ENCODE data around the gene IL10. TPM values are rescaled to one million over a fixed set of nuclear protein-coding genes. Genes with fewer than 3 reads are reported as not detected.
"Not testable (repeated sequence)": the region's sequence is repeated elsewhere in the genome, so short reads cannot be mapped to it uniquely, and the experiment has no call there.

Gene IL10
- total RNA-seq, 1 donor from 2014 or later: 0.68 TPM

DNA sequence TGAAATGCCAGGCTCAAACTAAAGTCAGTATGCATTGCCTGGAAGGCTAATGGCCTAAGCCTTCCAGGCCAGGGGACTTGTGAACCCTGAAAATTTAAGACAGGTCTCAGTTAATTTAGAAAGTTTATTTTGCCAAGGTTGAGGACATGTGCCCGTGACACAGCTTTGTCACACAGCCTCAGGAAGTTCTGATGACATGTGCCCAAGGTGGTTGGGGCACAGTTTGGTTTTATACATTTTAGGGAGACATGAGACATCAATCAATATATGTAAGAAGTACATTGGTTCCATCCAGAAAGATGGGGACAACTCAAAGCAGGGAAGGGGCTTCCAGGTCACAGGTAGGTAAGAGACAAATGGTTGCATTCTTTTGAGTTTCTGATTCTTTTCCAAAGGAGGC lies 6.5 kb downstream of the IL10 start:
- DNase-seq (ENCODE audit: low spot score): not testable (repeated sequence)

DNA sequence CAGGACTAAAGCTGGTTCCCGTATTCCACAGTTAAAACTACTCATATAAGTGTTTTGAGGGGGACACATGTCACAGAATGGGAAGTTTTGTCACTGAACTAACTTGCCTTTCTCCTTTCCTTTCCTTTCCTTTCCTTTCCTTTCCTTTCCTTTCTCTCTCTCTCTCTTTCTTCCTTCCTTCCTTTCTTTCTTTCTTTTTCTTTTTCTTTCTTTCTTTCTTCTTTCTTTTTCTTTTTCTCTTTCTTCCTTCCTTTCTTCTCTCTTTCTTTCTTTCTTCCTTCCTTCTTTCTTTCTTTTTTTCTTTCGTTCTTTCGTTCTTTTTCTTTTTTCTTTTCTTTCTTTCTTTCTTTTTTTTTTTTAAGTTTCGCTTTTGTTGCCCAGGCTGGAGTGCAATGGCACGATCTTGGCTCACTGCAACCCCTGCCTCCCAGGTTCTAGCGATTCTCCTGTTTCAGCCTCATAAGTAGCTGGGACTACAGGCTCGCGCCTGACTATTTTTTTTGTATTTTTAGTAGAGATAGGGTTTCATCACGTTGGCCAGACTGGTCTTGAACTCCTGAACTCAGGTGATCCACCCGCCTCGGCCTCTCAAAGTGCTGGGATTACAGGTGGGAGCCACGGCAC lies 9.4 kb downstream of the IL10 start:
- not testable (repeated sequence) for DNase-seq (ENCODE audit: low spot score)

DNA sequence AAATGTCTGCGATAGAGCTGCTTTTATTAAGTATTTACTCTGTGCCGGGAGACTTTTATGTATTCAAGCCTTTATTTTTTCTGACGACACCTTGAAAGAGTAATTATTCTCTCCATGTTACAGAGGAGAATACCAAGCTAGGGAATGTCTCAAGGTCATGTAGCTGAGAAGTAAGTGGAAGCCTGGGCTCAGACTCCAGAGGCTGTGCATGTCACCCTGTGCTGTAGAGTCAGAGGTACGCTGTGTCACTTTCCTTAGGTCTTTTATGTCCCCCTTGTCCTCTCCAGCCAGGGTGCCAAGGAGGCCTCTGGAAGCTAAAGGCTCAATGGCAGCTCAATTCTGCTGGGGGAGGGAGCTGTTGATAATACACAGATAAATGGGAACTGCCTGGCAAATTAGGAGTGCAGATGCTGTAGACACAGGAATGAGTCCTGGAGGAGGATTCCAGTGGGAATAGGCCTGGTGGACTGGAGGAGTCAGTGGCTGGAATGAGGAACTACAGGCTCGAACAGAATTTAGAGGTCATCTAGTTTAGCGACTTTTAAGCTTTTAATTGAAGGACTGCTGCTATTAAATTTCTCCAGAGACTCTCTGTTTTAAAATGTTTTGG lies 11.0 kb downstream of the IL10 start:
- no peak for DNase-seq (ENCODE audit: low spot score)

DNA sequence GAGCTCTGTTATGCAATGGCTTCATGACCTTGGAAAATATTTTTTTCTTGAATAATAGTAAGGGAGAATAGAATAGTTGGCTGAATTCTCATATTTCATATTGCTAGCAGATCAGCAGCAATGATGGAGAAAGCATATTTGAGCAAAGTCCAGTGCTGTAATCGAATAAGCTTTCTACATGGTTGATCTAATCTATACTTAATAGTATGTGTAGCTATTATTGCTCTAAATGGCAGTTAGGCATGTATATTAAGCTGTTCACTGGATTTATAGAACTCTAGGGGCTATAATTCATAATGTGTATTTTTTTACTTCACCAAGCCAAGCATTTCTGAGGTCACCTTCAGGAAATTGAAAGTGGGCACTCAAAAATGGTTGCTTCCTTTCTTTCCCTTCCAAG lies 11.7 kb downstream of the IL10 start:
- DNase-seq (ENCODE audit: low spot score): no peak

DNA sequence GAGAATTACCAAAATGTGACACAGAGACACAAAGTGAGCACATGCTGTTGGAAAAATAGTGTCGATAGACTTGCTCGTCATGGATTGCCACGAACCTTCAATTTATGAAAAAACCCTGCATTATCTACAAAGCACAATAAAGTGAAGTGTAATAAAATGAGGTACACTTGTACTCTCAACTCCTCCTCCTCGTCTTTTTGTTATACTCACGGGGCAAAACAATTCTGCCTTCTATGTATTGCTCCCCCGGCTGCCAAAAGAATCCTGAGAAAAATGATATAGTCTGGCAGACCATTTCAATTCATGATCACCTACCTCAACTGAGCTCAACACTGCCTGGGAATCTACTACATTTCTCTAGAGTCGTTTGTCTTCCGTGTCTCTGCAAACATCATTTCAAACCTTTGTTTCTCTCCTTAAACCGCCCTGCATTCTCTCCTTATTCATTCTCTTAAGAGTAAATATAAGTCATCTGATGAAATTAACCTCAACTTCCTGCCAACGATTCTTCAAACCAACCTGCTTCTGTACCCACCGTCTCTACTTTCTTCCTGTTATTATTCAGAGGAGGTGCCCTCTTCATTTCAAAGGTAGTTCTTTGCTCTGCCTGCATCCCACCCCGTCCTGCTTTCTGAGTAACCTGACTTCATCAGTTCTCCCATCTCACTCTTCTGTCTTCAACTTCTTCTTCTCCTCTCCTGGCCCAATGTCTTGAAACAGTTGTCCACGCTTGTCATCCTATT lies 14.6 kb downstream of the IL10 start:
- no peak for DNase-seq (ENCODE audit: low spot score)

DNA sequence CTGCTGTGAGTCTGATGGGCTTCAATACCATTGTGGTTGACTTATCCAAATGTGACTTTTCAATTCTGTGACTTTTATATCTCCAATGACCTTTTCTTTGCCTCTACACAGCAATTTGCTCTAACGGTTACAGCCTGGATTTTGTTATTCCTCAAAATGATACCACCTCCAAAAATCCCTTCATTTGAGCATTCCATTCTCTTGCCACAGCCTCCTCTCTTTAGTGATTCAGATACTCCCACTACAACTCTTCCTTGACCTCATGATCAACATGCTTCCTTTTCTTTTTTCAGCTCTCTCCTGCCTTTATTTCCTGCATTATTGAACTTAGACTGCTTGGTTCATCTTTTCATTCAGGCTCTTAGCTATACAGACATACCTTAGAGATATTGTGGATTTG lies 18.3 kb downstream of the IL10 start:
- no peak for DNase-seq (ENCODE audit: low spot score)

DNA sequence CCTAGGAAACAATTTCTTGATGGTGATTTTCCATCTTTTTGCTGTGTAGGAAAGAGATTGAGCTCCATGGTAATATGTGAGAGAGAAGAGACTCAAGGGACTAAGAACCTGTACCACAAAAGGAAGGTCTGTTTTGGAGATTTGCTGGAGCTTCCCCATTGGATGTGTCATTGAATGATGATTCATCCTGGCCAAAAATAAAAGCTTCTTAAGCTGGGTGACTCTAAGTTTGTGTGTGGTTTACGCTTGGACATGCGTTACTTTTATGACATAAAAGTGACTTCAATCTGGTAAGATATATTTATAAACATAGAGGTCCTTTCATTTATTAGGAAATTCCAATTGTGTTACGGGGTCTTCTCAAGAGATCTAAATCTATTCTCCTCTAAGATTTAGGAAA lies 19.2 kb downstream of the IL10 start:
- DNase-seq (ENCODE audit: low spot score): no peak

DNA sequence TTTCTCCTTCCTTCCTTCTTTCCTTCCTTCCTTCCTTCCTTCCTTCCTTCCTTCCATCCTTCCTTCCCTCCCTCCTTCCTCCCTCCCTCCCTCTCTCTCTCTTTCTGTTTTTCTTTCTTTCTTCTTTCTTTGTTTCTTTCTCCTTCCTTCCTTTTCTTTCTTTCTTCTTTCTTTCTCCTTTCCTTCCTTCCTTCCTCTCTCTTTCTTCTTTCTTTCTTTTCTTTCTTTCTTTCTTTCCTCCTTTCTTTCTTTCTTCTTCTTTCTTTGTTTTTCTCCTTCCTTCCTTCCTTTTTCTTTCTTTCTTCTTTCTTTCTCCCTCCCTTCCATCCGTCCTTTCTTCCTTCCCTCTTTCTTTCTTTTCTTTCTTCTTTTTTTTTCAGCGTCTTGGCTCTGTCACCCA lies 19.8 kb downstream of the IL10 start:
- DNase-seq (ENCODE audit: low spot score): no peak

DNA sequence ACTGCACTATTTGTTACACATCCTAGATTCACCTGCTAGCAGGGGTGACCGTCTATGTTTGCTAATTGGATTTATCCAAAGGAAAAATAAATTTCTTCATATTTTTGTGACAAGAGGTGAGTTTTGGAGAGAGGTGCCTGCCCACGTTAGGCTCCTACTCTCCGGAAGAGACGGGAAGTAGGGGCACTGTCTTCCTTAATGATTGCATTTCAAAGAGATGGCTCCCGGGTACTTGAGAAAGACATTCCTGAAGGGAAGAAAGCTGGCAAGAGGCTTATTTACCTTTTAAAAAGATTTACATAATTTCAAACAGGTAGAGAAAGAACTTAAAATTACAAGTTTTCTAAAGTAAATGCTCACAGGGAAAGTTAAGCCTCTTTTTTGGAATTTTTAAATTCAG lies 20.4 kb downstream of the IL10 start:
- no peak for DNase-seq (ENCODE audit: low spot score)

DNA sequence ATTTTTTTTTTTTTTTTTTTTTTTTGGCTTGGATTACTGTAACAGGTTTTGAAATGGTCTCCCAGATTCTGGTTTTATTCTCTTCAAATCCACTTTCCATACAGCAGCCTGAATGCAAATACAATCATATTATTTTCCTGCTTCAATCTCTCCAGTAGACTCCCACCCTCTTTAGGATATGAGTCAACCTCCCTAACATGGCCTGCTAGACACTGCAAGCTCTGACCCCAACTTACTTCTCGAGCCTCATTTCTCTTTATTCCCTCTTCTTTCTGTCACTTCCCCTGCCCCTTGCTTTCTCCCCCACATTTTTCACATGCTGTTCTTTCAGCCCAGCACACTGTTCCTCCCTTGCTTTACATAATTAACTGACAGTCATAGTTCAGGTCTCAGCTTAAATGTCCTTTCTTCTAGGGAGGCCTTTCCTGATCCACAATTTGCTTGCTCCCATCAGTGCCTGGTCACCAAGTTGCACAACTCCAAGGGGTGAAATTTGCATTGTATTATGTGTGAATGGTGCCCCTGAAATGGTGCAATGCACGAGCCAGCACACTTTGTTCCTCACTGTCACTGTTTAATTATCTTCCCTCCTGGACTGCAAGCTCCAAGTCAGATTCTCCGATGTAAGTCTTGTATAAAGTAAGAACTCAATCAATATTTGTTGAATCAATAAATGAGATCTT lies 23.8 kb downstream of the IL10 start:
- no peak for DNase-seq (ENCODE audit: low spot score)

DNA sequence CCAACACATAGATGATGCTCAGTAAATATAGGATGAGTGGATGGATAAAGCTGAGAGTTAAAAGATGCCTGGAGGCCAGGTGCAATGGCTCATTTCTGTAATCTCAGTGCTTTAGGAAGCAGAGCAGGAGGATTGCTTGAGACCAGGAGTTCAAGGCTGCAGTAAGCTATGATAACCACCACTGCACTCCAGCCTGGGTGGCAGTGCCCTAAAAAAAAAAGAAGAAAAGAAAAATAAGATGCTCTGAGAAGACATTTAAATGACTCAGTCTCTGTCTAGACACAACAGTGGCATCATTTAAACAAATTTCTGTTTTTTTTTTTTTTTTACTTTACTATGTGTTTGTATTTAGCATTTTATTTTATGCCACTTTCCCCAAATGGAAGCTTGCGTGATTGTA lies 27.0 kb downstream of the IL10 start:
- no peak for DNase-seq (ENCODE audit: low spot score)

DNA sequence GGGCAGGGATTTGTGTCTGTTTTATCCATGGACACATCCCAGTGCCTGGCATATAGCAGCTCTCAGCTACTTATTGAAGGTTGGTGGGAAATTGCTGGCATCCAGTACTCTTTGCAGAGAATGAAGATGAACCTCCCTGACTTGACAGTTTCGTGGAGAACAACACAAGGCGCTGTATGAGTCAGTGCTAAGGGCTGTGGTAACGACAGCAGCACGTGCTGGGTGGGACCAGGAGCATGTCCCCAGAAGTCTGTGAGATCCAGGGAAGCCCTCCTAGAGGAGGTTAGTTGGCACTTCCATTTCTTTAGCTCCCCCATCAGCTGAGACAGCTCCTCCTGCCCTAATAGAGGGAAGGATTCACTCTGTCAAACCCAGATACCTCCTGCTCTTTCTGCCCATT lies 27.6 kb downstream of the IL10 start:
- no peak for DNase-seq (ENCODE audit: low spot score)

DNA sequence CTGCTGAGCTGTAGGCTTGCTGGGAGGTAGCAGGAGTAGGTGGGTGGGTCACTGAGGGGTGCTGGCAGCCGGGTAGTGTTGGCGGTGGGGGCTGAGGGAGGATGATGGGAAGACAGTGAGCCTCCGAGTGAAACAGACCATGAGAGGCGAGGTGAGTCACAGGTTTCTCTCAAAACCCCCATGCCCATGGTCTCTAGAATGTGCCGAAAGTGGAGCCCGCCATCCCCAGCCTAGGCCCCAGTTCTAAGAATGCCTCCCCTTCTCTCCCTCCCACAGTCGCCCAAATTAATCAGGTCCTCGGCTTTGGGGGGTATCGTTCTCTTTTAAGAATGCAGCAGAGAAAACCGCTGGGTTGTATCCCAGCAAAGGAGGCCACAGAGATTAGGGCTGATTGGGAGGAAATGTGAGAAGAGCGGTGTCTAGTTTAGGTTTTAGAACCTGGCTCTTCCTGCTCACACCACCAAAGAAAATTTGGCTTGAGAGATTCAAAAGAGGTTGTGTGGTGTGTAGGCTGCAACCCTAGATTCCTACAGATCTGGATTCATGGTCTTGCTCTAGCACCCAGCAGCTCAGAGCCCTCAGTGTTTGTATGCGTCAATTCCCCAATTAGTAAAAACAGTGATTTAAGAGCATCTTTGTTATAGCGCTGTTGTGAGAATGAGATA lies 29.4 kb downstream of the IL10 start:
- no peak for DNase-seq (ENCODE audit: low spot score)

DNA sequence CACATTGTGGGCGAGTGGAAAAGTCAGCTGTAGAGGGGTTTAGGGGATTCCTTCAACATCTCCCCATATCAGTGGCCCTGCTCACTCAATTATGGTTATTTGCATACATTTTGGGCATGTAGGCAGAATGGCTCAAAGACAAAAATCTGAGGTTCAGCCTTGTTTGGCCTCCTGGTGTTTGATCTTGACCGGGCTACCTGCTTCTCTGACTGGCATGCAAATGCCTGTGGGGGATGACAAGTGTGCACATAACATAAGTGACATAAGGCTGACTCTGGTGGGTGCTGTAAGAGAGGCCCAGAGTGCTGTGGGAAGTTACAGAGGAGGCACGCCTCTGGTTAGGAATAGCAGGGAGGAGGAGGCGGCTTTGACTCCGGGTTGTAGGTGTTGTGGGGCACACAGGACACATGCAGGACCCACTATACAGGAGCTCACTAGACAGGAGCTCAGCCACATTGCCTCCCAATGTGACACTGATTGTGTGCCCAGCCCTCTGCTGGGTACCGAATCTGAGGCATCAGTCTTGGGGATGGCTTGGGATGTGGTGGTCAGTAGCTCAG lies 31.1 kb downstream of the IL10 start:
- no peak for DNase-seq (ENCODE audit: low spot score)

DNA sequence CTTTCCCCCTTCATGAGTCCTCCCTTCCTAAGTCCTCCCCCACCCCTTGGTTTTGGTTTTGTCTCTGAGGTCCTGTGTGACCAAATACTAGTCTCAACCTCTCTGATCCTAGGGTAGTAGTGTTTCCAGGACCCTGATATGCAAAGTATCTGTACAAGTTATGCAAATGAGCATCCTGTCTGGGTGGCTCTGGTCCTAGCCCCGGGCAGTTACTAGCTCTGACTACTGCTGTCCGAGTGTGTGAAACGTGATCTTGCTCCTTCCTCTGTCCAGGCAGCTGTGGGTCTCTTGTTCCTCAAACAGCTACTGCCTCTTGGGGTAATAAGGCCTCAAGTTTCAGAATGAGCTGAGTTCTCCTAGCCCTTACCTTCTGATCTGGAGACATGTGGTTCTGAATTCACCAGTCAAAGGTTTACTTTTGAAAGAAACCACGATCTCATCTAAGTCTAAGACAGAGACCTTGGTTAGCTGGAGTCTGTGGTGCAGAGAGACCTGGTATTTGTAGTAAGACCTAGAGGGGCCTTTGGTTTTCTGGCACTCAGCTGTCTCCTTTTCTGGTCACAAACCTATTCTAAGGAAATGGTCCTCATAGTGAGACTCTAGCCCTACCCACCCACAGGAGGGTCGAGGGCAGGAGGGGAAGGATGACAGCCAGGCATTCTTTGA lies 32.8 kb downstream of the IL10 start:
- DNase-seq (ENCODE audit: low spot score): no peak

DNA sequence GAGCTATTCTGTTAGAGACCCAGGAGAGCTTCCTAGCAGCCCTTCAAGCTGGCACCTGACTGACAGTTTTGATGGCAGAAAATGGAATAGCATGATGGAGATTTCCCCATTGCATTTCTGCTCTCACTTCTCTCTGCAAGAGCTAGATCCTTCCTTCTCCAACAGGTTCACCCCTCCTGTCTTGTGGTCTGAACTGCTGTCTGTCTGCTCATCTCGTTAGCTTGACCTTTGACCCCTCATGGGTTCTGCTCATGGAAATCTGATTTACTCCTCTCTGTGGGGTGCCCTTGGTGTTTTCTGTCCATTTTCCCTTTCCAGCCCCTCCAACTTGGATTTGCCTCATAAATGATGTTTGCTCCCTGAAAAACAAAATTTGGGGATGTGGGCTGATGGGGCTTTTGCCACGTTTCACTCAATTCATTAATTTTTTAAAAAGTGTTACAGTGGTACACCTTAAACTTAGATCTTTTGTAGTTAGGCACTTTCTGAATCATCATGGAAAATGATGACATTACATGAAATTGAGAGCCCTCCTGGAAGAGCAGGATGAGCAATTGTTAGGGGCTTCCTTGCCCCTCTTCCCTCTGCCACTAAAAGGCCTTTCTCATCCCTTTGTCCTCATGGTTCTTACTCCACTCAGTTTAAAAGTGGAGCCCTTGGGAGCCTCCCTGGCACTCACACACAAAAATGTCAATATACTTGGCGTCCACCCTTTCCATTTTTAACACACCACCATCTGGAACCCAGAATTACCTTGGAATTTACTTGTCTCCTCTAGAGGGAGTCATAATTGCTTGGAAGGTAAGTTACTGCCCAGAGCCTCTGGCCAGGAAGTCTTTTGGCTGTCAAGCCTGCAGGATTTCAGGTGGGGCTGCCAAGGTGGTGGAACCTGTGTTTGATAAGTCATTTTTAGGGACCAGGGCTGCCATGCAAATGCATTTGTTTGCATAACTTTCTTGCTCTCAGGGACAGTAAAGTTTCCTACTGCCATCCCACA lies 33.6 kb downstream of the IL10 start:
- DNase-seq (ENCODE audit: low spot score): no peak

DNA sequence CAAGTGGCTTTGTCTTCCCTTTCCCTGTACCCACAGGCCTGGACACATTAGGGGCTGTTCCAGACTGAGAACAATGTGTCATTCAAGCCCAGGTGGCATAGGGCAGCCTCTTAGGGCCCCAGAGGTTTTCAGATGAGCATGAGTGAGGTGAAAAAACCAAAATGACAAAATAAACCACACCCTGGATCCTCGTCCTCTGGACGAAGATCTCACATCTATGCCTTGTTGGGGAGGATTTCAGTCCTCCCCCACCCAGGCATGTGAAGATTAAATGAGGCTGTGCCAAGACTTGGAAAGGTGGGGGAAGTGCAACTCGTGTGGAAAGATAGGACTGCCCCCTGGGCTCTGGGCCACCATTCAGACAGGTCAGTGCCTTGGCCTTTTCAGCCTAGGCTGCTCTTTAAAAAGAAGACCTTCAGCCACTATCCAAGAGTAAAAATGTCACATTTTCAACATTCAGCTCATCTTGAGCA lies 34.5 kb downstream of the IL10 start:
- DNase-seq (ENCODE audit: low spot score): no peak

DNA sequence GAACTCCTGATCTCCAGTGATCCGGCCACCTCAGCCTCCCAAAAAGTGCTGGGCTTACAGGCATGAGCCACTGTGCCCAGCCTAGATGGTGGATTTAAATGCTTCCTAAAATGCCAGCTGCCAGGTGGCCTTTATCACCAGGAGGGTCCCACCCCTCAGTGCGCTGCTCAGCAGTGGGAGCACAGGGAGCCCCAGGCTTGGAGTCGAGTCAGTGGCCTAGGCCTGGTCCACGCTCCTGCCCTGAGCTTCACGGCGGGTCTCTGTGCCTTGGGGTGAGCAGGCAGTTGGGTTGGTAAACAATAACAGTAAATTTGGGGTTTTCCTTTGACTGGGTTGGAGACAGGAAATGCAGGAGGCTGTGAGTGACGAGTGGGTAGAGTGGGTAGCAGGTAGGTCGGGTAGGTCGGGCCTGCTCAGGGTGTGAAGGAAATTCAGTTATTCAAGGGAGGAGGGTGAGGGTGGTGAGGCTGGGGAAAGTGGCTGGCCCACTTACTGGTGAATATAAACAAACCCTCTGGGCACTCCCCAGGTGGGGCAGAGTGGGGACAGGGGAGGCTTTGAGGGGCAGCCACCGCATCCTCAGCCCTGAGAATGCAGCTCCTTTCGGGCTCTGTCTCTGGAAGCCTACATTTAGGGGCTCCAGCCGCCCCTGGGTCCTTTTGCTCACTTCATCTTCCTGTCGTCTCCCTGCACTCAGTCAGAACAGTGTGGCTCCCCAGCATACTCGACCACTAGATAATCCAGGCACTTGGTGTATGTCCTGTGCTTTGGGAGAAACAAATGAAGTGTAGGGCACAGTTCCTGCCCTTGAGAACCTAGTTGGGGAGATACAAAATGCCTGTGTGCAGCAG lies 35.2 kb downstream of the IL10 start:
- no peak for DNase-seq (ENCODE audit: low spot score)

DNA sequence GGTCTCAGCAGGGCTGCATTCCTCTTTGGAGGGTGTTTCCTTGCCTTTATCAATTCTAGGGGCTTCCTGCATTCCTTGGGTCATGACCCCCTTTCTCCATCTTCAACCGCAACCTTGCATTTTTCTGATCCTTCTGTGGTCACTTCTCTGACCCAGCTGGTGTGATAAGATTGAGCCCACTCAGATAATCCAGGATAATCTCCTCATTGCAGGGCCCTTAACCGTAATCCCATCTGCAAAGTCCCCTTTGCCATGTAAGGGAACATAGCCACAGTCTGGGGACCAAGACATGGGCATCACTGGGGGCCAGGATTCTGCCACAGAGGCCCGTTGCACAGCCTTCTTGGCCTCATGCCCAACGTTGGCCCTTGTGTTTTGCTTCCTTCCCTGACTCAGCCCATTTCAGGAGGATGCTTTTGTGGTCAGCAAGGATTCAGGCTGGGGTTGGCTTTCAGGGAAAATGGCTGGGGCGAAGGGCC lies 36.7 kb downstream of the IL10 start:
- DNase-seq (ENCODE audit: low spot score): no peak
